Measurements from ENCODE around the gene AJAP1. TPM values are rescaled to one million over a fixed set of nuclear protein-coding genes. Genes with fewer than 3 reads are reported as not detected.

Gene AJAP1
- total and polyA plus RNA-seq, 2 experiments from 2014 or later = not detected

- TF ChIP-seq CTCF (conservative IDR thresholded peaks at IDR 0.05; ENCODE audit: low read depth in 2 of 2) (no peak), REST (IDR thresholded peaks at IDR 0.05; ENCODE audit: unreplicated experiment) (no peak)
Observed at GRCh38 chr1:4770713-4771112, 116.3 kb downstream of the AJAP1 start (continued).

- no peak for ATAC-seq
- H3K9me3 Mint-ChIP-seq = no peaks in the 10 kb centered on the region
- Histone ChIP-seq H2AFZ (no peak overlapping the region), H3K4me2 (no peak overlapping the region), H4K20me1 (replicated peaks; ENCODE audit: insufficient read depth) (no peaks in the 10 kb centered on the region), H3K4me1 (ENCODE audit: insufficient read depth) (no peaks in the 10 kb centered on the region), H3K27me3 (ENCODE audit: insufficient read depth) (no peaks in the 10 kb centered on the region), H3K9me2 (ENCODE audit: insufficient read depth) (no peaks in the 10 kb centered on the region), H3K27ac (ENCODE audit: low read depth) (no peak overlapping the region), H3K4me3 (no peak overlapping the region), H3K36me3 (ENCODE audit: insufficient read depth) (no peaks in the 10 kb centered on the region), H3F3A (replicated peaks; ENCODE audit: low read depth) (no peaks in the 10 kb centered on the region), H3K79me2 (replicated peaks; ENCODE audit: insufficient read depth) (no peaks in the 10 kb centered on the region)
- peaks cover 15% of the 10 kb centered on the region for H3K4me1 Mint-ChIP-seq
- H3K36me3 Mint-ChIP-seq (ENCODE audit: low read depth) = peaks cover 6% of the 10 kb centered on the region; the same call in 2 of the 3 replicates
- no peak overlapping the region for H3K4me3 Mint-ChIP-seq
- no peak for TF ChIP-seq EZH2phosphoT487 (IDR thresholded peaks at IDR 0.05; ENCODE audit: unreplicated experiment)
- no peak for TF ChIP-seq ZNF114 (CRISPR knock-in tag; IDR thresholded peaks at IDR 0.05)
- TF ChIP-seq REST (IDR thresholded peaks at IDR 0.05; ENCODE audit: unreplicated experiment) = no peak
- TF ChIP-seq STAT1 (IDR thresholded peaks at IDR 0.05; ENCODE audit: unreplicated experiment) = no peak
- no peak for TF ChIP-seq ETS1 (IDR thresholded peaks at IDR 0.05)
- TF ChIP-seq NANOG (IDR thresholded peaks at IDR 0.05; ENCODE audit: borderline replicate concordance) = no peak
- TF ChIP-seq CREB1 (CRISPR knock-in tag; IDR thresholded peaks at IDR 0.05; ENCODE audit: low read depth) = no peak
- TF ChIP-seq ZNF331 (CRISPR knock-in tag; IDR thresholded peaks at IDR 0.05; ENCODE audit: low read depth) = no peak
- TF ChIP-seq JUNB (IDR thresholded peaks at IDR 0.05; ENCODE audit: unreplicated experiment) = no peak
- no peak for DNase-seq (ENCODE audit: low spot score)
- no peak overlapping the region for H3K27ac Mint-ChIP-seq
- peaks cover 1% of the 10 kb centered on the region for H3K27me3 Mint-ChIP-seq (ENCODE audit: insufficient read depth, low read depth, poor library complexity)
Observed at GRCh38 chr1:4771267-4771666, 116.9 kb downstream of the AJAP1 start.

Measured in GM23338 (cell line).